Left lung (tissue), 10 donors: ENCODE measurements around the gene LTBR. TPM values are rescaled to one million over a fixed set of nuclear protein-coding genes. Genes with fewer than 3 reads are reported as not detected.
"Not testable (repeated sequence)": the region's sequence is repeated elsewhere in the genome, so short reads cannot be mapped to it uniquely, and the experiment has no call there.

ENCODE experiments used
- ATAC-seq: fragments of 200-7000 bp; cut with Tn5 transposase; one replicate; pipeline ENCODE4 v1.9.1; 2020; ENCODE audit warnings: moderate library complexity
- DNase-seq, 4 donors: peaks; one replicate each; pipeline ENCODE4 v3.0.0-alpha.2; 2013 to 2020
- H3K27ac ChIP-seq, 2 donors: fragments of 200-600 bp; sonication (generic) in 1 of 2; one replicate each; pipeline versions ENCODE4 v1.5.0 to v1.8.0; 2020 to 2021
- H3K27me3 ChIP-seq, 2 donors: fragments of 200-600 bp; sonication (generic) in 1 of 2; one replicate each; pipeline versions ENCODE4 v1.5.0 to v1.8.0; 2020 to 2021
- H3K36me3 ChIP-seq, 2 donors: fragments of 200-600 bp; sonication (generic) in 1 of 2; one replicate each; pipeline versions ENCODE4 v1.5.0 to v1.8.0; 2020 to 2021
- H3K4me1 ChIP-seq, 2 donors: fragments of 200-600 bp; one replicate each; pipeline ENCODE4 v1.8.0; 2021
- H3K4me3 ChIP-seq, 2 donors: fragments of 200-600 bp; sonication (generic) in 1 of 2; one replicate each; pipeline versions ENCODE4 v1.5.0 to v1.8.0; 2020 to 2021; ENCODE audit warnings: mild to moderate bottlenecking in 1 of 2
- H3K9me3 ChIP-seq, 2 donors: fragments of 200-600 bp; sonication (generic) in 1 of 2; one replicate each; pipeline versions ENCODE4 v1.5.0 to v1.8.0; 2020 to 2021
- intact Hi-C, 2 donors: fragments of 100-400 bp; cut with DNase I; formaldehyde crosslinking; loops; one replicate each; pipeline versions ENCODE4 v1.11.2 to v1.14.2; 2022
- polyA plus RNA-seq, 6 donors: library from polyadenylated mRNA; unstranded; fragments of 120-200 nt; gene quantifications; one replicate each; pipeline ENCODE4 v1.2.1, GENCODE V29; 2013; ENCODE audit not compliant: insufficient read length in 6 of 6
- total RNA-seq, 2 donors: library from RNA; stranded (reverse); fragmentation: NEBNext Ultra II Directional; extraction: Animal tissue kit (Norgen Biotek cat#: 25700); gene quantifications; one replicate each; pipeline ENCODE4 v1.2.1, GENCODE V29; 2021
- TF ChIP-seq, protein P1 (sequence below), 2 donors: fragments of 200-600 bp; sonication (generic) in 1 of 2; IDR thresholded peaks; one replicate each; pipeline versions ENCODE4 v1.5.0 to v1.8.0; 2021; ENCODE audit warnings: antibody characterized with exemption in 2 of 2
- donor health status: DM: no; HTN: yes; CAD: no.
- donor health status: DM: no; HTN: no; CAD: no.

The LTBR gene
- total and polyA plus RNA-seq, 8 donors, result 66.6 to 153 (median 90.7) TPM

DNA sequence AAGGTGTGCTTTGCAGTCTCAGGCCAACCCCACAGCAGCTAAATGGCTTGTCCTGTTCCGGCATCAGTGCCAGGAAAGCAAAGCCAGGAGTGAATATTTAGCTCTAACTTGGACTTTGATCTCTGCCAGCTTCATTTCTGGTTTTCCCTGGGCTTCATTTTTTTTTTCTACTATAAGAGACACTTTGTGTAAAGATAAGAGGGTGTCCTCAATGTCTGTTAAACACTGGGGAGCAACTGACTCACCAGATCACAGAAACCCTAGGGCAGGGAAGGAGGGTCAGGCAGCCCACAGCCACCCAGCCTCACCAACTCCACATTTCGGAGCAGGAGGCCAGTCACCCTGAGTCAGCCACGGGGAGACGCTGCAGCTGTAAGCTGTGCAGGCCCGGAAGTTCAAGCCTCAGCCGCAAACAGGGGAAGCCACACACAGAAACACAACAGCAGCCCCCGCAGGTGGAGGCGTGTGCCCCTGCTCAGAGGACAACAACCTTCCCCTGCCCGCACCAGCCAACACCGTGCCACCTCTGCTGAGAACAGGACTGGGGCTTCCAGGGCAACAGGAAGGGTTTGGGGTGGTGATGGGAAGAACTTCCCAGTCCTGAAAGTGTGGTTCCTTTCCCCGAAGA, 48.4 kb upstream of the LTBR start:
- DNase-seq (peak in 2 of 4 donors; percentile 87 to 93), ATAC-seq (peak; percentile 40)
- intact Hi-C loops, result loop anchor here in 1 of 2 donors (5.0 kb wide), 1 partner anchor 42 kb away; the partner anchor contains the start of gene SCNN1A
- Histone ChIP-seq H3K4me3 (peak overlapping the region; percentile 24 to 100), H3K9me3 (no peaks in the 10 kb centered on the region), H3K27me3 (no peaks in the 10 kb centered on the region), H3K4me1 (peaks cover 55 to 91% of the 10 kb centered on the region in 2 donors), H3K36me3 (peaks cover 6 to 55% of the 10 kb centered on the region in 2 donors), H3K27ac (peak overlapping the region; percentile 97 to 99)
- TF ChIP-seq, protein P1, sequence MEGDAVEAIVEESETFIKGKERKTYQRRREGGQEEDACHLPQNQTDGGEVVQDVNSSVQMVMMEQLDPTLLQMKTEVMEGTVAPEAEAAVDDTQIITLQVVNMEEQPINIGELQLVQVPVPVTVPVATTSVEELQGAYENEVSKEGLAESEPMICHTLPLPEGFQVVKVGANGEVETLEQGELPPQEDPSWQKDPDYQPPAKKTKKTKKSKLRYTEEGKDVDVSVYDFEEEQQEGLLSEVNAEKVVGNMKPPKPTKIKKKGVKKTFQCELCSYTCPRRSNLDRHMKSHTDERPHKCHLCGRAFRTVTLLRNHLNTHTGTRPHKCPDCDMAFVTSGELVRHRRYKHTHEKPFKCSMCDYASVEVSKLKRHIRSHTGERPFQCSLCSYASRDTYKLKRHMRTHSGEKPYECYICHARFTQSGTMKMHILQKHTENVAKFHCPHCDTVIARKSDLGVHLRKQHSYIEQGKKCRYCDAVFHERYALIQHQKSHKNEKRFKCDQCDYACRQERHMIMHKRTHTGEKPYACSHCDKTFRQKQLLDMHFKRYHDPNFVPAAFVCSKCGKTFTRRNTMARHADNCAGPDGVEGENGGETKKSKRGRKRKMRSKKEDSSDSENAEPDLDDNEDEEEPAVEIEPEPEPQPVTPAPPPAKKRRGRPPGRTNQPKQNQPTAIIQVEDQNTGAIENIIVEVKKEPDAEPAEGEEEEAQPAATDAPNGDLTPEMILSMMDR (IDR thresholded peaks at IDR 0.05), result no peak

DNA sequence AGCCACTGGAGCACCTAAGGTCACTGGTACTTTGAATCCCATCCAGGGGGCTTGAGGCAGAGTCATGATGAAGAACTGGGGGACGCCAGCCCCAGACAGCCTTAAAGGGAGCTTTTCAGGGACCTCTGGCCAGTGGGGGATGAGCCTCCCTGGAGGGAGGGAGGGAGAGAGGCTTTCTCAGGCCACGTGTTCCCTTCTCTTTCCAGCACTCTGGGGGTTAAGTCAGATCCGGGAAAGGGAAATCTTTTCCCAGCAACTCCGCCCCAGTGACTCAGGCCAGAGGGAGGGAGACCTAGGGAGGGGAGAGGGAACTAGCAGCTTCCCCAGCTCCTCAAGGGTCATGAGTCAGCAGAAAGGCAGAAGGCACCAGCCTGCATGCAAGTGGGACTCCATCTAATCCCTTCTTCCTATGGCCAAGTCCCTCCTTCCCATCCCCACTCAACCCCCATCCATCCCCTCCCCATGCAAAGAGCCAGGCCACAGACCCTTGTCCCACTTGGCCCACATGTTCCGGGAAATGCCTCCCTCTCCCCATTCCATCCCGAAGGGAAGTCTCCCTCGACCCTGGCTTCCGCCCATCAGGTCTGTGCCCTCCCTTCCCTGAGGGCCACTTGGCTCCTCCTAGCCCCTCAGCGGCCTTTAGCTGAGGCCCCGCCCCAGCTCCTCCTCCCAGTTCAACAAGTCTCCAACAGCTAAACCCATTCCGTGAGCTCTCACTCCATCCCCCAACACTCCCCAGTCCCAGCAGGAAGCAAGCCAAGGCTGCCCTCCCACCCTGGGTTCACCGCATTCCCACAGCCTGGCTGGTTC, 47.7 kb upstream of the LTBR start:
- TF ChIP-seq, protein P1 (IDR thresholded peaks at IDR 0.05), result no peak
- peak overlapping the region; percentile 97 to 99 for H3K27ac ChIP-seq
- DNase-seq (peak; percentile 95 to 98 (median 98)), ATAC-seq (peak; percentile 78)
- intact Hi-C loops, result loop anchor here in 1 of 2 donors (5.0 kb wide), 1 partner anchor 41 kb away; the partner anchor contains the start of gene SCNN1A
- H3K9me3 ChIP-seq, result no peaks in the 10 kb centered on the region
- H3K4me3 ChIP-seq, result peak overlapping the region; percentile 24 to 100
- peaks cover 4 to 48% of the 10 kb centered on the region in 2 donors for H3K36me3 ChIP-seq
- H3K27me3 ChIP-seq, result no peaks in the 10 kb centered on the region
- H3K4me1 ChIP-seq, result peaks cover 55 to 84% of the 10 kb centered on the region in 2 donors

DNA sequence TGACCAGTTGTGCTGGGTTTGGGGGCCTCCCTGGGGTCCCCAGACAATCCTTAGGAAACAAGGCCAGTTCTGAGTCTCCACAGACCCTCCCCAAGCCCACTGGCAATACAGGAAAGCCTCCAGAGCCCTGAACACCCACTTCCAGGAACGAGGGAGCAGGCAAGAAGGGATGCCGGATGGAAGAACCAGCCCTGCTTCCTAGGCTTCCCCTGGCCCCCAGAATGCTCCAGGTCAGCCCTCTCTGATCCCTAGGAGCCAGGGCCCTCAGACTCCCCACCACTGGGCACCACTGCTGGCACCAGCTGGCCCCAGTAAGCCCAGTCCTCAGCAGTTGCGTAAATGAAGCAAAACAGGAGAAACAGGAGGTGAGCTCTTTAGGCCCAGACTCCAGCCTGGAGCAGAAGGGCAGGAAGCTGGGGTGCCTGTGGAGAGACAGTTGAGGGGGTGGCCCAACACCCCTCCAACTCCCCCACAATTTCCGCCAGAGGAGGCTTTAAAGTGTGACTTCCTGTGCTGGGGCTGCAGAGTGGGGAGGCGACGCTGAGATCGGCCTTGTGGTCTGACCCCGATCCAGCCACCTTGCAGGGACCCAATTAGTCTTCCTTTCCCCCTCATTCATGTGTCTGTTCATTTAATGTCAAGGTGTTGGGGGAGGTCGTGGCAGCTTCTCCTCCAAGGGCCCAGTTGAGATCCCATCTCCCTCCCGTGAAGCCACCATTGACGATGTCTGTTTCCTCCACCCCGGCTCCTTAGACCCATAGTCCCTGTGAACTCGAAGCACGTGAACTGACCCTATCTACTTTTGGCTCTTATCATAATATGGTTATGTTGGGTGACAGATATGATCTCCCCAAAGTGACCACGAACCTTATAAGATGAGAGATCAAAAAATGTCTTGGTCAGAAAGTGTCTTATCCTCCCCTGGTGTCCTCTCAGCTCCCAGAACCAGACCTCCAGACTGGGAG, 46.8 kb upstream of the LTBR start:
- ATAC-seq, result peak; percentile 1

DNA sequence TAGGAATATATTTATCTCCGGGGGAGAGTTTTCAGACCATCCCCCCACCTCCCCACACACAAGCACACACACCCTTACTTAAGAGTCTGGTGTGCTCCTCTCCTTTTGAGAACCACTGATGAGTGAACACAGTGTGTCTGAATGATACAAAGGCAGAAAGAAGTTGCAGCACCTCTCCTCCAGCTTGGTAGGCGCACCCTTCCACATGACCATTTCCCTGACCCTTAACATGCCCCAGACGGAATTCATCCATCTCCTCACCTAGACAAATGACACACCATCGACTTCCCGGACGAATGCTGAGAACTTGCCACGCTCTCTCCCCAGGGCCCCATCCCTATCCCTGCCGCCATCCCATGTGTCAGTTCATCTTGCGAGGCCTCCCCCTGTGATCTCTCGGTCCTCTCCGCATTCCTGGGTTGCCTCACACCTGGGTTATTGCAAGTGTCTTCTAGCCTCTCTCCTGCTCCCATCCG, 46.0 kb upstream of the LTBR start:
- H3K4me1 ChIP-seq, result peaks cover 62 to 77% of the 10 kb centered on the region in 2 donors
- H3K36me3 ChIP-seq, result peaks cover 0 to 31% of the 10 kb centered on the region in 2 donors
- ATAC-seq, result no peak
- intact Hi-C loops, result loop anchor here in 1 of 2 donors (5.0 kb wide), 1 partner anchor 39 kb away; the partner anchor contains the start of gene SCNN1A
- peak overlapping the region; percentile 97 to 99 for H3K27ac ChIP-seq
- H3K4me3 ChIP-seq, result peak overlapping the region in 1 of 2 donors; percentile 100
- TF ChIP-seq, protein P1 (IDR thresholded peaks at IDR 0.05), result no peak
- DNase-seq, result no peak
- no peaks in the 10 kb centered on the region for H3K9me3 ChIP-seq
- H3K27me3 ChIP-seq, result no peaks in the 10 kb centered on the region

More for the DNA sequence above, 46.8 kb upstream of the LTBR start:
- intact Hi-C loops, result loop anchor here in 1 of 2 donors (5.0 kb wide), 1 partner anchor 40 kb away; the partner anchor contains the start of gene SCNN1A
- Histone ChIP-seq H3K9me3 (no peaks in the 10 kb centered on the region), H3K4me3 (peak overlapping the region; percentile 24 to 100), H3K27me3 (no peaks in the 10 kb centered on the region), H3K36me3 (peaks cover 0 to 39% of the 10 kb centered on the region in 2 donors), H3K4me1 (peaks cover 57 to 77% of the 10 kb centered on the region in 2 donors), H3K27ac (peak overlapping the region; percentile 97 to 99)
- TF ChIP-seq, protein P1 (IDR thresholded peaks at IDR 0.05), result no peak
- DNase-seq, result no peak

DNA sequence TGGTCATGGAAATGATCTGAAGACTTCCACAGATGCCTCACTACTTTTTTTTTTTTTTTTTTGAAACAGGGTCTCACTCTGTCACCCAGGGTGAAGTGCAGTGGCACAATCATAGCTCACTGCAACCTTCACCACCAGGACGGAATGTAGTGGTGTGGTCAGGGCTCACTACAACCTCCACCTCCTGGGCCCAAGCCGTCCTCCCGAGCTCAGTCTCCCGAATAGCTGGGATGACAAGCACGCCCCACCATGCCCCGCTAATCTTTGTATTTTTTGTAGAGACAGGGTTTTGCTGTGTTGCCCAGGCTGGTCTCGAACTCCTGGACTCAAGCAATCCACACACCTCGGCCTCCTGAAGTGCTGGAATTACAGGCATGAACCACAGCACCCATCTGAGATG, 45.4 kb upstream of the LTBR start:
- intact Hi-C loops, result loop anchor here in 1 of 2 donors (5.0 kb wide), 1 partner anchor 39 kb away; the partner anchor contains the start of gene SCNN1A
- H3K4me3 ChIP-seq, result peak overlapping the region; percentile 98 to 100
- DNase-seq, H3K27me3 ChIP-seq, ATAC-seq, H3K9me3 ChIP-seq: not testable (repeated sequence)
- H3K36me3 ChIP-seq, result peaks cover 0 to 25% of the 10 kb centered on the region in 2 donors
- H3K4me1 ChIP-seq, result peaks cover 57 to 77% of the 10 kb centered on the region in 2 donors
- peak overlapping the region; percentile 97 to 99 for H3K27ac ChIP-seq
